HL-60 (cell line): Measurements from ENCODE around the gene ROBO1.

Experiments used
- CTCF ChIP-seq: IDR thresholded peaks from one replicate; pipeline ENCODE4 v1.5.1; 2011; ENCODE audit warnings: low read length, control low read depth, inconsistent platforms; ENCODE audit not compliant: insufficient read depth
- POLR2AphosphoS5 ChIP-seq: IDR thresholded peaks from 2 replicates; pipeline ENCODE4 v1.6.1; 2012; ENCODE audit warnings: low read depth

GRCh38 chr3:79551997-79552396 is 215.8 kb downstream of the ROBO1 start:
- TF ChIP-seq CTCF (no peak), POLR2AphosphoS5 (no peak)
